ENCODE results near the gene RAB43.
"Not testable (repeated sequence)": the region's sequence is repeated elsewhere in the genome, so short reads cannot be mapped to it uniquely, and the experiment has no call there.

The RAB43 gene

DNA sequence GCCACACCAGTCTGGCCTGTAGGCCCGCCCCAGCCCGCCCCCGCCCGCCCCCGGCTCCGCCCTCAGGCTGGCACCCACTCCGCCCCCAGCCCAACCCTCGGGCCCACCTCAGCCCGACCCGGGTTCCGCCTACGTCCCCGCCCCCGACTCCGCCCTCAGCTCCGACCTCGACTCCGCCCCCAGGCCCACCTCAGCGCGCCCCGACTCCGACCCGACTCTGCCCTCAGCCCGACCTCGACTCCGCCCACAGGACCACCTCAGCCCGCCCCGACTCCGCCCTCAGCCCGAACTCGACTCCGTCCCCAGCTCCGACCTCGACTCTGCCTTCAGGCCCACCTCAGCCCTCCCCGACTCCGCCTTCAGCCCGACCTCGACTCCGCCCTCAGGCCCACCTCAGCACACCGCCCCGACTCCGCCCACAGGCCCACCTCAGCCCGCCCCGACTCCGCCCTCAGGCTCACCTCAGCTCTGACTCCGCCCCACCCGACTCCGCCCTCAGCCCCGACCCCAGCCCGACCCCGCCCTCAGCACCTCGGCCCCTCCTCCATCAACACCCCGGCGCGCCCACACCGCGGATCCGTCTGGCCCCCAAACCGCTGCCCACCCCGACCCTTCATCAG lies at the start of gene RAB43:
Gene RAB43 (minus strand): TSS at position 13 of the 620 bp plus-strand sequence. CDS start 315 bp downstream, outside the sequence.
- peak; percentile 40 for DNase-seq (ENCODE audit: low read depth)

GRCh38 chr3:129166579-129167332 lies 45.2 kb upstream of the RAB43 start:
- no peak for DNase-seq (ENCODE audit: low read depth)

DNA sequence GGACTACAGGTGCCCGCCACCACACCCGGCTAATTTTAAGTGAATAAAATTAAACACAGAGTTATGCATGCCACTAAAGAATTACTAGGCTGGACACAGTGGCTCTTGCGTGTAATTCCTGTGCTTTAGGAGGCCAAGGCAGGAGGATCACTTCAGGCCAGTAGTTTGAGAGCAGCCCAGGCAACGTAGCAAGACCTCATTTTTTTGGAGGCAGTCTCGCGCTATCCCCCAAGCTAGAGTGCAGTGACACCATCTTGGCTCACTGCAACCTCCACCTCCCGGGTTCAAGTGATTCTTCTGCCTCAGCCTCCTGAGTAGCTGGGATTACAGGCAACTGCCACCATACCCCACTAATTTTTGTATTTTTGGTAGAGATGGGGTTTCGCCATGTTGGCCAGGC lies 44.0 kb upstream of the RAB43 start:
- not testable (repeated sequence) for DNase-seq (ENCODE audit: low read depth)

GRCh38 chr3:129164500-129164899 lies 42.9 kb upstream of the RAB43 start:
- no peak for DNase-seq (ENCODE audit: low read depth)

- no peak for DNase-seq (ENCODE audit: low read depth)
Observed at GRCh38 chr3:129162729-129163579, 41.4 kb upstream of the RAB43 start.

DNA sequence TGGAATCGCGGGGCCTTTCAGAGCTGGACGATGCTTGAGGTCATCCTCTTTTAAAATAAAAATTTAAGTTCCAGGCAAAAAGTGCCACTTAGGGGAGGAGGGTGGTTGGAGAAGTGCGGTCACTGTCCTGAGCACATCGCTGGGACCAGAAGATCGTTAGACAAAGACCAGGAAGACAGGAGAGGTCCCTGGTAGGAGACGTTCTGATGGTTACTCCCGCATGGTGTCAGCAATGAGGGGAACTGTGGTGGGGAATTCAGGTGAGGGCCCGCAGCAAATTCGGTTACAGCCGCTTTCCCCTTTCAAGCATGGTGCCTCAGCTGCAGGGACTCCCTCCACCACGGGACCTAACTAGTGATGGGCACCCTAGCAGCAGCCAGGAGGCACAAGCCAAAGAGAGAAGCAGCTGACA lies 40.3 kb upstream of the RAB43 start:
- no peak for DNase-seq (ENCODE audit: low read depth)

GRCh38 chr3:129160891-129161859 lies 39.6 kb upstream of the RAB43 start, which contains the start of gene ISY1:
TSS of gene ISY1 (minus strand) at chr3:129161063. CDS start at chr3:129160975, 88 bp downstream.
- DNase-seq (ENCODE audit: low read depth): peak; percentile 97

DNA sequence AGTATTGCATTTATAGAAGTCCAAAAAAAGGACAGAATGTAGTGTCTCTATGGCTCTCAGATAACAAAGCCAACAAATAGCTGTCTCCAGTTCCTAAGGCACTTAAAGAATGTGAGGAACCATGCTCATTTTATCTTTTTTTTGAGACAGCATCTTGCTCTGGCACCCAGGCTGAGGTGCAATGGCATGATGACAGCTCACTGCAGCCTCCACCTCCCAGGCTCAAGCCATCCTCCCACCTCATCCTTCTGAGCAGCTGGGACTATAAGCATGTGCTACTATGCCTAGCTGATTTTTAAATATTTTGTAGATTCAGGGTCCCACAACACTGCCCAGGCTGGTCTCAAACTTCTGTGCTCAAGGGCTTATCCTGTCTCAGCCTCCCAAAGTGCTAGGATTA lies 23.2 kb upstream of the RAB43 start:
- DNase-seq (ENCODE audit: low read depth): no peak

- not testable (repeated sequence) for DNase-seq (ENCODE audit: low read depth)
Observed at GRCh38 chr3:129141011-129141410, 19.4 kb upstream of the RAB43 start.

DNA sequence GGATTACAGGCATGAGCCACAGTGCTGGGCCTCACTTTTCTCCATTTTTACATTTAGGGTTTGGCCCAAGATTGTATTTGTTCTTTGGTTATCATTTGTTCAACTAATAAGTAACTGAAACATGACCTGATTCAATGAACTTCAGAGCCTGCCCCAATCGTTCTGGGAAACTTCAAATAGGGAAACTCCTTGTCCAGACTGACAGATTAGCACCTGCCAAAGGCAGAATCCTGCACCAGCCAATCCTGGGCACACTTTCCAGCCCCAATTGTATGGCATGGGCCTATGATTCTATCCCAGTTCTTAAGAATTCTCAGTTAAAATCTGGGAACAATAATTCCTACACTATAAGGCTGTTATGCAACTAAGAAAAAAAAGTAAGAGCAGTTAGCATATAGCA lies 18.3 kb upstream of the RAB43 start:
- no peak for DNase-seq (ENCODE audit: low read depth)

GRCh38 chr3:129136275-129136674 lies 14.7 kb upstream of the RAB43 start:
- DNase-seq (ENCODE audit: low read depth): not testable (repeated sequence)

DNA sequence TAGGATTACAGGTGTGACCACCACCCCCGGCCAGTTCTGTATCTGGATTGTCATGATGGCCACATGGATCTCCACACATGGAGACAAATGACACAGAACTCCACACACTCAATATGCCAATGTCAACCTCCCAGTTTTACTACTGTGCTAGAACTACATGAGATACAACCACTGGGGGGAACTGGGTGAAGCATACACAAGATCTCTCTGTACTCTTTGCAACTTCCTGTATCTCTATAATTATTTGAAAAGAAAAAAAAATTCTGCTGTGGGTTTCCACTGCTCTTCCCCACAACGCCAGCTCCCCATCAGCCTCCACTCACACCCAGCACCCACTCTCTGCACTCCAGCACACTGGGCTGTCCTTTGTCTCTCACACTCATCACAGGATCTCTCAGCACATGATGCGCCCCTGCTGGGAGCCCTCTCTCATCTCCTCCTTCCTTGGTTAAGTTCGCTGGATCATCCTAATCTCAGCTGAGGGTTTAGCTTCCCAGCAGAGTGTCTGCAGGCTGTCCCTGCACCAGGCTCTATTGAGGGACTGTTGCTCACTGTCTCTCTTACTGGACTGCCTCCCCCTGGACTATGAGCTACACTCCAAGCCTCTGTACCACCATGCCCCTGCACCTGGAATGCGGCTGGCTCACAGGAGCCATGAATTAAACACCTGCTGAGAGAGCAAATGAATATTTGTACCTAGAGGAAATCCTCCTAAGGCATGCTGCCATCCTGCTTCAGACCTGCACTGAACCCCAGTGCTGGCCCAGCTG lies 10.7 kb upstream of the RAB43 start:
- no peak for DNase-seq (ENCODE audit: low read depth)

GRCh38 chr3:129131465-129132088 lies 10.0 kb upstream of the RAB43 start:
- no peak for DNase-seq (ENCODE audit: low read depth)

- no peak for DNase-seq (ENCODE audit: low read depth)
Observed at GRCh38 chr3:129130291-129130813, 8.7 kb upstream of the RAB43 start.

GRCh38 chr3:129128357-129129155 lies 7.0 kb upstream of the RAB43 start:
- DNase-seq (ENCODE audit: low read depth): no peak

DNA sequence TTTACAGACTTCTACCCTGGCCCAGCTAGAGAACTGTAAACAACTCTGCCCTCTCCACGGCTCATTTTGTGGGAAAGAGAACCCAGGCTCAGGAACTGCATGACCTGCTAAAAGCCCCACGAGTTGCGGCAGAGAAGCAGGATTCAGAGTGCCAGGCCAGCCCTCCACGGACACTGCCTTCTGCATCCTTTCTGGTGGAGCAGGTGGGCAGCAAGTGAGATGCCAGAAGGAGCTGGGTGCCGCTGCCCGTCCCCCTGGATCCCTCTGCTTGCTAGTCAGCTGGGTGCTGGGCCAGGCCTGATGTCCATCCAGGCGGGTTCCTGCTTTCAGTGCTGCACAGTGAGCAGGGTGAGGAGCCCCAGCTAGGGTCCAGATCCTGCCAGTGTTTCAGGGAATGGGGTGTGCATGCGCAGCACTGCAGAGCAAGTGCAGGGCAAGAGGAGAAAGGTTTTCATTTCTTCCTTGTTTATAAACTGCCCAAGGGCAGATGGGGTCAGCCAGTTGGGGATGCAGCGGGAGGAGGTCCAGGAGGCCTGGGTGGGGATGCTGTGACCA lies 5.2 kb upstream of the RAB43 start:
- no peak for DNase-seq (ENCODE audit: low read depth)

DNA sequence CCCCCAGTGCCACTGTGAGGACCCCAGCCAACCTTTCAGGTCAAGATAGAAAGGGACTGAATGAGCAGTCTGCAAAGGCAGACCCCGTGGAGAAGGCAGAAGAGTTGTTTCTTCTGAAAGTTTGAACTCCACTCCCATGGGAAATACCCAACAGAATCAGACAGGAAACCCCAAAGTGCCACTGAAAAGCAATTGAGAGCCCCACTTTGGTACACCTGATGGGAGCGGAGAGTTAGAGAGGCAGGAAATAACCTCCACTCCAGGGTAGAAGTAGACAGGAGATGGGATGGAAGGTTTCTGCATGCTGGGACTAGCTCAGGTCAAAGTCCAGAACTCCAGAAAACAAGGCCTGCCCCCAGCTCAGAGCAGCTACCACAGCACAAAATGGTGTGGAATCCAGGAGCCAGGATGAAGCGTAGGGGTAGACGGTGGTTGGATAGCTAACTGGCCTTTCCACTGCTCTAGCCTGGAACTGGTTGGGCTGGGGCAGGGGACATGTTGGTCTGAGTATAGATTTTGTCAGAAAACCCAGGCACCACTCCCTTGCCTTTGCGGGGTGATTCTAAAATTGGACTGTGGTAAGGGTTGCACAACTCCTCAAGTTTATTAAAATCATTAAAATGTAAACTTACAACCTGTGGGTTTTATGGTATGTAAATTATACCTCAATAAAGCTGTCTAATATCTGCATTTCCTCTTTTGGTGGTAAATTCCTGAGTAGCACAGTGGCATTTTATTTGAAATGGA lies 1.9 kb upstream of the RAB43 start:
- DNase-seq (ENCODE audit: low read depth): no peak

GRCh38 chr3:129122412-129123011 lies 908 bp upstream of the RAB43 start:
- no peak for DNase-seq (ENCODE audit: low read depth)
